HepG2 (cell line): ENCODE results near the gene YIPF5. TPM values are rescaled to one million over a fixed set of nuclear protein-coding genes. Genes with fewer than 3 reads are reported as not detected.

ENCODE experiments used
- AGO1 ChIP-seq: fragments of 200-400 bp; formaldehyde crosslinking; IDR thresholded peaks from 2 replicates; pipeline ENCODE4 v1.6.1; 2017; ENCODE audit warnings: mild to moderate bottlenecking, low read depth, low read length, moderate library complexity; ENCODE audit not compliant: poor library complexity, severe bottlenecking
- ATRX ChIP-seq: sonication (generic); formaldehyde crosslinking; IDR thresholded peaks from 2 replicates; pipeline ENCODE4 v1.4.0; 2020; ENCODE audit warnings: missing genetic modification reagents, borderline replicate concordance
- CENPT ChIP-seq: sonication (generic); formaldehyde crosslinking; IDR thresholded peaks from 2 replicates; pipeline ENCODE4 v1.8.0; 2022; ENCODE audit warnings: low read depth, mild to moderate bottlenecking, moderate library complexity, missing genetic modification reagents
- E2F2 ChIP-seq: sonication (generic); formaldehyde crosslinking; IDR thresholded peaks from 2 replicates; pipeline ENCODE4 v1.4.0; 2020; ENCODE audit warnings: missing genetic modification reagents, borderline replicate concordance
- HNRNPLL ChIP-seq: fragments of 200-400 bp; formaldehyde crosslinking; IDR thresholded peaks from 2 replicates; pipeline ENCODE4 v1.6.1; 2017; ENCODE audit warnings: mild to moderate bottlenecking, low read depth, low read length; ENCODE audit not compliant: poor library complexity, severe bottlenecking
- HOMEZ ChIP-seq: IDR thresholded peaks from 2 replicates; pipeline ENCODE4 v1.6.1; 2016; ENCODE audit warnings: low read depth
- HOXA9 ChIP-seq: sonication (generic); formaldehyde crosslinking; IDR thresholded peaks from 2 replicates; pipeline ENCODE4 v1.8.1; 2022; ENCODE audit warnings: missing genetic modification reagents, mild to moderate bottlenecking, moderate library complexity, borderline replicate concordance
- ISL2 ChIP-seq: sonication (generic); formaldehyde crosslinking; IDR thresholded peaks from 2 replicates; pipeline ENCODE4 v1.5.0; 2020; ENCODE audit warnings: missing genetic modification reagents
- KAT2B ChIP-seq: fragments of 150-350 bp; IDR thresholded peaks from 2 replicates; pipeline ENCODE4 v1.6.1; 2014; ENCODE audit warnings: low read depth, low read length, borderline replicate concordance
- NFKBIZ ChIP-seq: IDR thresholded peaks from 2 replicates; pipeline ENCODE4 v1.6.1; 2018; ENCODE audit warnings: missing genetic modification reagents, missing compliant biosample characterization
- POLR2G ChIP-seq: fragments of 200-400 bp; formaldehyde crosslinking; IDR thresholded peaks from 2 replicates; pipeline ENCODE4 v1.6.1; 2018; ENCODE audit warnings: mild to moderate bottlenecking, low read depth, low read length, moderate library complexity
- PRDM15 ChIP-seq: sonication (generic); formaldehyde crosslinking; IDR thresholded peaks from 2 replicates; pipeline ENCODE4 v1.4.0; 2020; ENCODE audit warnings: missing genetic modification reagents
- PRPF4 ChIP-seq: fragments of 200-400 bp; formaldehyde crosslinking; IDR thresholded peaks from 2 replicates; pipeline ENCODE4 v1.6.1; 2016; ENCODE audit warnings: low read length, low read depth; ENCODE audit not compliant: poor library complexity, severe bottlenecking
- SRSF9 ChIP-seq: fragments of 200-400 bp; formaldehyde crosslinking; IDR thresholded peaks from 2 replicates; pipeline ENCODE4 v1.6.1; 2018; ENCODE audit warnings: borderline replicate concordance, mild to moderate bottlenecking, low read depth, low read length; ENCODE audit not compliant: insufficient read depth, poor library complexity, severe bottlenecking
- THYN1 ChIP-seq: sonication (generic); formaldehyde crosslinking; IDR thresholded peaks from 2 replicates; pipeline ENCODE4 v1.8.1; 2023; ENCODE audit warnings: low read depth, mild to moderate bottlenecking, moderate library complexity, missing genetic modification reagents, borderline replicate concordance
- TMF1 ChIP-seq: sonication (generic); formaldehyde crosslinking; IDR thresholded peaks from 2 replicates; pipeline ENCODE4 v1.8.1; 2022; ENCODE audit warnings: low read depth, missing genetic modification reagents
- TSC22D2 ChIP-seq: sonication (generic); formaldehyde crosslinking; IDR thresholded peaks from 2 replicates; pipeline ENCODE4 v1.5.1; 2020; ENCODE audit warnings: missing genetic modification reagents, mild to moderate bottlenecking, borderline replicate concordance
- ZEB1 ChIP-seq: IDR thresholded peaks from 2 replicates; pipeline ENCODE4 v1.6.1; 2012; ENCODE audit warnings: mild to moderate bottlenecking, low read depth, inconsistent platforms; ENCODE audit not compliant: insufficient replicate concordance
- ZFP82 ChIP-seq: sonication (generic); formaldehyde crosslinking; IDR thresholded peaks from 2 replicates; pipeline ENCODE4 v1.5.1; 2020; ENCODE audit warnings: mild to moderate bottlenecking, missing genetic modification reagents, borderline replicate concordance
- ZKSCAN8 ChIP-seq: IDR thresholded peaks from 2 replicates; pipeline ENCODE4 v1.6.1; 2016; ENCODE audit warnings: borderline replicate concordance, missing genetic modification reagents, missing compliant biosample characterization
- ZNF331 ChIP-seq: sonication (generic); formaldehyde crosslinking; IDR thresholded peaks from 2 replicates; pipeline ENCODE4 v1.4.0; 2020; ENCODE audit warnings: missing genetic modification reagents
- ZNF550 ChIP-seq: sonication (generic); formaldehyde crosslinking; IDR thresholded peaks from 2 replicates; pipeline ENCODE4 v1.4.0; 2020; ENCODE audit warnings: mild to moderate bottlenecking, missing genetic modification reagents, borderline replicate concordance
- ZNF660 ChIP-seq: sonication (generic); formaldehyde crosslinking; IDR thresholded peaks from 2 replicates; pipeline ENCODE4 v1.5.1; 2020; ENCODE audit warnings: mild to moderate bottlenecking, low read depth, missing genetic modification reagents, borderline replicate concordance
- polyA plus RNA-seq, 8 experiments: library from polyadenylated mRNA; depleted of rRNA in 3 of 8; stranded (reverse) in 7 of 8; unstranded in 1 of 8; fragments of >200 nt; fragmentation: Illumina TruSeq in 4 of 8; extraction: Trizol in 4 of 8; gene quantifications; 2 replicates each; pipeline versions ENCODE4 v1.2.1 to v1.2.3, GENCODE V29; 2011 to 2016; ENCODE audit warnings: low read depth in 4 of 8, missing spikeins in 1 of 8, mixed read lengths in 1 of 8; ENCODE audit not compliant: insufficient read depth in 1 of 8
- total RNA-seq, 5 experiments: library from RNA; depleted of rRNA; stranded (reverse); fragments of >200 nt; fragmentation: Illumina TruSeq; extraction: Trizol; gene quantifications; 2 replicates each; pipeline ENCODE4 v1.2.3, GENCODE V29; 2016; ENCODE audit warnings: low read depth in 1 of 5

Gene YIPF5
- total and polyA plus RNA-seq, 2 of the 13 experiments (the other 11 are each of a cell fraction or from before 2014, with no cell fraction given) = 61.4 to 73.6 TPM

GRCh38 chr5:144170276-144171024 is at the start of gene YIPF5, which contains the start of gene KCTD16 (continued):
- no peak for TF ChIP-seq ZNF660 (CRISPR knock-in tag)
- TF ChIP-seq THYN1 (CRISPR knock-in tag) = no peak
- peak; percentile 29; the same call in 1 of the 2 replicates for TF ChIP-seq E2F2 (CRISPR knock-in tag)
- peak; percentile 87 for TF ChIP-seq POLR2G
- no peak; the same call in 1 of the 2 replicates for TF ChIP-seq ZNF331 (CRISPR knock-in tag)
- peak; percentile 31 for TF ChIP-seq ZEB1
- TF ChIP-seq PRPF4 = no peak
- no peak for TF ChIP-seq ZFP82 (CRISPR knock-in tag)
- TF ChIP-seq HOMEZ (CRISPR knock-in tag) = peak; percentile 79; the same call in 1 of the 2 replicates
- no peak for TF ChIP-seq ZKSCAN8 (CRISPR knock-in tag)
- TF ChIP-seq AGO1 = no peak
- no peak for TF ChIP-seq HOXA9 (CRISPR knock-in tag)
- no peak for TF ChIP-seq ISL2 (CRISPR knock-in tag)
- no peak for TF ChIP-seq ATRX (CRISPR knock-in tag)
- no peak for TF ChIP-seq TSC22D2 (CRISPR knock-in tag)
- TF ChIP-seq HNRNPLL = peak; percentile 86
- TF ChIP-seq NFKBIZ = no peak
- TF ChIP-seq SRSF9 = no peak
- TF ChIP-seq KAT2B = no peak
- TF ChIP-seq TMF1 (CRISPR knock-in tag) = no peak
- no peak for TF ChIP-seq ZNF550
- no peak for TF ChIP-seq PRDM15 (CRISPR knock-in tag)
- no peak for TF ChIP-seq CENPT (CRISPR knock-in tag)
